Fibroblast of peridontal ligament (primary cell): Measurements from ENCODE around the gene MINDY2.
"Not testable (repeated sequence)": the region's sequence is repeated elsewhere in the genome, so short reads cannot be mapped to it uniquely, and the experiment has no call there.

ENCODE experiments used
- DNase-seq: peaks from one replicate; pipeline ENCODE4 v3.0.0-alpha.2; 2010; ENCODE audit errors: extremely low read depth

The MINDY2 gene

GRCh38 chr15:58805095-58805494 is 34.0 kb downstream of the MINDY2 start:
- DNase-seq = peak; percentile 49

- DNase-seq = not testable (repeated sequence)
Observed at GRCh38 chr15:58823267-58823666, 52.2 kb downstream of the MINDY2 start.

GRCh38 chr15:58830556-58830955 is 59.5 kb downstream of the MINDY2 start:
- peak; percentile 20 for DNase-seq

- DNase-seq = not testable (repeated sequence)
Observed at GRCh38 chr15:58833681-58834426, 62.8 kb downstream of the MINDY2 start.

DNA sequence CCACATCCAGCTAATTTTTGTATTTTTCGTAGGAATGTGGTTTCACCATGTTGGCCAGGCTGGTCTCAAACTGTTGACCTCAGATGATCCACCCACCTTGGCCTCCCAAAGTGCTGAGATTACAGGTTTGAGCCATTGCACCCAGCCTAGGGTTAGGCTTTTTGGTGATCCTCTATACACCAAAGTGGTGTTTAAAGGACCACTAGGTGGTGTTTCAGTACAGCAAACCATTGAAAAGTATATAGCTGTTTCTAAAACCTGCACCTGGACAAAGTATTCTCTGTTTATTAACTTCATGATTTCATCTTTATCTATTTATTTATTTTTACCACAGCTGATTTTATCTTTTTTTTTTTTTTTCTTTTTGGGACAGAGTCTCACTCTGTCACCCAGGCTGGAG is 68.4 kb downstream of the MINDY2 start:
- DNase-seq = peak; percentile 10

- no peak for DNase-seq
Observed at GRCh38 chr15:58840048-58840447, 68.9 kb downstream of the MINDY2 start.

- DNase-seq = no peak
Observed at GRCh38 chr15:58842713-58843396, 71.8 kb downstream of the MINDY2 start.

- not testable (repeated sequence) for DNase-seq
Observed at GRCh38 chr15:58851205-58851604, 80.1 kb downstream of the MINDY2 start.

GRCh38 chr15:58852347-58852746 is 81.2 kb downstream of the MINDY2 start:
- DNase-seq = peak; percentile 29

DNA sequence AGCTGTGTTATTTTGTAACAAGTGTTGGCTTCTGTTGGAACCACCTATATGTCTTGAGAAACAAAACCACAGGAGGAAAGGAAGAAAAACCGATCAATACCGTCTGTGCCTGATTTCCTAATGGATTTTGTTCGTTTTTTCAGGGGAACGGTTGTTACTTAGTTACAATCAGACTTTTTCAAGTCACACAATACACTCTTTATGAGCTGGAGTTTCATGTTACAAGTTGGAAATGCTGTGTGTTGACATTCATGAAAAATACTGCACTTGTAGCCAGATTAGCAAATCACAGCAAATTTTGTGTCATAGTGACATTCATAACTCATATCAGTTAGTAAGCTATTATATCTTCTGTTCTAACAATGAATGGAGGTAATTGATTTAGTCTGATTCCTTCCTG is 83.5 kb downstream of the MINDY2 start:
- peak; percentile 9 for DNase-seq

DNA sequence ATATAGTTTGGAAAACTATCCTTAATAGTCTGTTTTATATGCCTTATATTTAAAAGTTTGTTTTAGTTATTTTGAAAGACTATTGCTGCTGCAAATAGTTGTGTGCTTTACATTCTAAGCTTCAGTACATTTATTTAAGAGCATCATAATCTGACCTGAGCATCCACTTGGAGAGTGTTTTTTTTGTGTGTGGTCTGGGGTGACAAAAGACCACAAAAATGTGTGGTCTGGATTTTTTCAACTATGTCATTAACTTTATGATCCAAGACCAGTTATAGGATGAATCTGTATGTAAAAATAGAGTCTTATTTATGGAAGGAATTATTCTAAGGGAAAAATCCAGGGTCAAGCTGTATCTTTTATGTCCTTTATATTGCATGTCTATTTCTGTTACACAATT is 85.0 kb downstream of the MINDY2 start:
- peak; percentile 36 for DNase-seq

DNA sequence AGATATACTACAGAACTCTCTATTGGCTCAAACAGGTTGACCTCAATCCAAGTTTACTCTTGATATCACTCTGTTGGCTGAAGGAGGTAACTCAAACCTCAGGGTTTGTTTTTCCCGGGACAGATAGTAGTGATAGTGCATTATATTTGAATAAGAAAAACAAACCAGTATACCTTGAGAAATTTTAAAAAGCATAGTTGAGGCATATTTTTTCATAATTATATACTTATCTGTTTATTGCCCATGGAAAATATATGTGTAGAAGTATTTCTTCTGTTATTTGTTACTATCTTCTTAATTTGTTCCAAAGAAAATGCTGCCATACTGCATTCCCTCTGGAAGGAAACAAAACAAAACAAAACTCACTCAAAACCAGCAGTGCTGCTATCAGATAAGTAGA is 85.5 kb downstream of the MINDY2 start:
- not testable (repeated sequence) for DNase-seq

DNA sequence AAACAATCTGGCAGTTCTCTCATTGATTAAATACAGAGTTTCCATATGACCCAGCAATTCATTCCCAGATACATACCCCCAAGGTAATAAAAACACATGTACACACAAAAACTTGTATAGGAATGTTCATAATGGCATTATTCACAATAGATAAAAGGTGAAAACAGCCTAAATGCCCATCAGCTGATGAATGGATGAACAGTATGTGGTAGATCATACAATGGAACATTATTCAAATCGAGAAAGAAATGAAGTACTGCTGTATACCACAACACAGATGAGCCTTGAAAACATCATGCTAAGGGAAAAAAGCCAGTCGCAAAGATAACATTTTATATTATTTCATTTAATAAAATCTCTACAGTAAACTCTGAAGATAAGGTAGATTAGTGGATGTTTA is 91.2 kb downstream of the MINDY2 start:
- DNase-seq = no peak

DNA sequence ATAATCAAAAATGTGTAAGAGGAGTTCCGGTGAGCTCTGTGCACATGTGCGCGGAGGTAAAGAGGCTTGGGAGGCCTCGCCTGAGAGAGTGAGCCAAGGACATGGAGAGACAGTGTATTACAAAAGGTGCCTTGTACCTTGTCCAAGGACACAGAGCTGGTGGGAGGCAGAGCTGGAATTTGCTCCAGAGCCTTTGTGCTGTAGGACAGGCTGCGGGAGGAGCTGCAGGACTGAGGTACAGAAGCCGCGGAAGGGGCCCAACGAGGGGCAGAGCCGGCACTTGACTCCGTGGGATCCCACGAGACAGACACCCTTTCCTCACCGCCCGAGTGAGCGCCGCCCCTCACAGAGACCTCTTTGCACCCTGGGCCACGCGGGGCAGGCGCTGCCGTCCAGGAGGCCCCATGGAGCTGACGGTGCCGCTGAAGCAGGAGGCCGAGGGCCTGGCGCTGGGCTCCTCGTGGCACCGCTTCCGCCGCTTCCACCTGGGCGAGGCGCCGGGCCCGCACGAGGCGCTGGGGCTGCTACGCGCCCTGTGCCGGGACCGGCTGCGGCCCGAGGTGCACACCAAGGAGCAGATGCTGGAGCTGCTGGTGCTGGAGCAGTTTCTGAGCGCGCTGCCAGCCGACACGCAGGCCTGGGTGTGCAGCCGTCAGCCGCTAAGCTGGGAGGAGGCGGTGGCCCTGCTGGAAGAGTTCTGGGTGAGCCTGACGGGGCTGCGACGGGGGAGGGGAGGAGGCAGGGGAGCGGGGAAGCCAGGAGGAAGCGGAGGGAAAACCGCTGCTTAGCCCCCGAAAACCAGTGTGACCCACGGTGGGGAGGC is 93.7 kb downstream of the MINDY2 start:
- no peak for DNase-seq

GRCh38 chr15:58865425-58865880 is 94.4 kb downstream of the MINDY2 start:
- DNase-seq = no peak

GRCh38 chr15:58867926-58868325 is 96.8 kb downstream of the MINDY2 start:
- DNase-seq = no peak

DNA sequence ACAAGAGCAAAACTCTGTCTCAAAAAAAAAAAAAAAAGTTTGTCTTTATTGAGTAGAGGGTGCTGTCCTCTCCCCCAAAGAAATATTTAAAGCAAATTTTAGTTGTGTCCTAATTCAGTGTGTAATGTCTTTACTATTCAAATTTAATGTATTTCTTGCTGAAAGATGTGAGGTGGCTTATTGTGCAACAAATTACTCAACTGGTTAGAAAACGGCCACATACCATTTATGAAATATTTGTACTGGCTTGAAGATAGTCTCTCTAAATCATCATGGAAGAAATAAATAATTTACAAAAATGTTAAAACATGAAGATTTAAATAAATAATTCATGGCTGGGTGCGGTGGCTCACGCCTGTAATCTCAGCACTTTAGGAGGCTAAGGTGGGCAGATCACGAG is 99.3 kb downstream of the MINDY2 start:
- DNase-seq = peak; percentile 67

DNA sequence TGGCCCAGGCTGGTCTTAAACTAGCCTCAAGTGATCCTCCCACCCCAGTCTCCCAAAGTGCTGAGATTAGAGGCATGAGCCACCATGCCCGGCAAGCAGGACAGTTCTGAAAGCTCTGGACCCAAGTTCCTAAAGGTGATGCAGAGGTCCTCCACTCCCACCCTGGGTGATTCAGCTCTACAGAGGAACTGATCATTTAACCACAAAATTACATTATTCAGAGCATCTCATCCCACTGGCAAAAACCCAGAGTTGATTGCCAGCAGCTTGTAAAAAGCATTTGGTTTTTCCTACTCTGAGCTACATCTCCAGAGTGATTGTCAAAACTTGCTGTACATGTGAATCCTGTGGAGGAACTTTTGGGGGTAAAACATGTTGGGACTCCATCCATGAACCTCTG is 102.2 kb downstream of the MINDY2 start:
- peak; percentile 82 for DNase-seq

DNA sequence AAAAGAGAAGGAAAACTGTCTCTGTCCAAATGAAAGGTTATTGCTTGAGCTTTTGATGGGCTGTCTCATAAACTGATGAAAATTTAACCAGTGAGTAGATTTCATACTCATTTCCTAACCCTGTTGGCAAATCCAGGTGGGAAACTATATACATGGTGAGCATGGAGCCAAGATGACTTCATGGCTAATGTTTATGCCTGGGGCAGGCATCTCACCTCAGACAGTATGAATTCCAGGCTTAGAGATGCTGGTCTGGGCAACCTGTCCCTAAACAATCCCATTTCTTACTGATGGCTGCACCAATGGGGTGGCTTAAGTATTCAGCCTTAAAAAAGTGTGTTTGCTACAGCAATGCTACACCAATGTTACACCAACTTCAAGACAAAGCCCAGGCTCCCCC is 104.2 kb downstream of the MINDY2 start:
- DNase-seq = no peak

DNA sequence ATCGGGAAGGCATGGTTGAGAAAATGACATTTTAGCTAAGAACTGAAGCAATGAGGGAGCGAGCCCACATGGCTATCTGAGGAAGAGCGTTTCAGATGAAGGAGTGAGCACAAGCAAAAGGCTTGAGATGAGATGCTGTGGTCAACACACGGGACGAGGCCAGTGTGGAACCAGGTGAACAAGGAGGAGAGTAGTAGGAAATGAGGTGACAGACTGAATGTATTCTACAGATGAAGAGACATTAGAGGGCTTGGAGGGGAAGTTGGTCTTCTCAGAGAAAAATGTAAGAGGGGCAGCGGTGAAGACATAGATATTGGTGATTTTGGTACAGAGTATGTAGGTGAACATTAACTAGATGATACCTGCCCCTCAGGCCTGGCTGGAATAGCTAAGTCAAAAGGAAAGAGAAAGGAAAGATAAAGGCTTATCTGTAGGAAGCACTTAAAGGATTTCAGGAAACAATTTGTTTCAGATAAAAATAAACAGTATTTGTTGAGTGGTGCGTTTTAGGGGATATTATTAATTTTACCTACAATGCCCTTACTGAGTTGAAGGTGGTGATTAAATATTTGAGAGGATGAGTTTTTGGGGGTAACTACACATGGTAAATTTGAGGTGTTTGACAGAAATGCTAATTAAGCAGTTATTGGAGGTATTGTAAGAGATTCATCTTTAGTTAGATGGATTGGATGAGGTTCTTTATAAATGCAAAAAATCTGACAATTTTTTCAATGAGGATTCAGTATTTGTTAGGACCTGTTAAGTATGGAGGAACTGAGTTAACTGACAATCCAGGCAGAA is 105.4 kb downstream of the MINDY2 start:
- DNase-seq = no peak

DNA sequence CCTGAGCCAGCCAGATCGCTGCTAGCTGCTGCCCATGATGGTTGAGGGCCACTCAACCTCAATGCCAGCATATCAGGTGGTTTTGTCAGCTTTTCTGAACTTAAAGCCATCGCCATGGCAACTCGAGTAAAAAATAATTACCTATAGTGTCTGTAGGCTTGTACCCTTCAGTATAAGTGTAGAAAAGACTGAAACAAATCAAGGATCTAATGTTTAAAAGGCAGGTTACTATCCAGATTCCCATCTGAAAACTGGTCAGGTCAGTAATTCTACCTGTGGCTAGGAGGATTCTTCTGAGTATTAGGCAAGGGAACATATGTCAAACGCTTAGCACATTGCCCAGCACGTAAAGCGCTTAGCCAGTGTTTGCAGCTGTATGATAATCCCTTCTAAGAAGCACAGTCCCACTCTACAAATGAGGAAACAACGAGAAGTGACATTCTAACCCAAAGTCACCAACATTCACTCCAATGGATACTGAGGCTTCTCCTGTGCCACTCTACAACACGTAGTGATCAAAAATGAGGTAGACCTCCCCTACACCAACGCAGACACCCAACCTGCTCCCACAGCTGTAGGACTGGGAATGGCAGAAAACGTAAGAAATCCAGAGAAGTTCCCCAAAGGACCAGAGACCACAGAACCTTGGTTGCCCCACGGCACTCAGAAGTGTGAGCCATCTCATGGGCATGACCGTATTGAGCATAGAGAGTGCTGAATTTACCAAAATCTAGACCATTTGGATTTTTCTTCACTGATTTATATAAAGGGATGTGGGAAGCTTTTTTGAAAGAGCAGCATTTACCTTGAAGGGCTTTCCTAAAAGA is 107.1 kb downstream of the MINDY2 start:
- DNase-seq = no peak
